HCT116 (cell line): ENCODE measurements around the gene STON2.

Source experiments
- ATF3 ChIP-seq: IDR thresholded peaks from 2 replicates; pipeline ENCODE4 v1.6.1; 2012
- CTCF ChIP-seq, 3 experiments: fragments of 200-600 bp in 1 of 3; sonication (generic) in 1 of 3; IDR thresholded peaks in 2 of 3; conservative IDR thresholded peaks in 1 of 3; 2 replicates each; pipeline ENCODE4 v1.5.1; 2012 to 2017; ENCODE audit warnings: low read depth in 2 of 3, low read length in 2 of 3, antibody characterized with exemption in 1 of 3, borderline replicate concordance in 1 of 3, control low read depth in 1 of 3, mild to moderate bottlenecking in 1 of 3, mixed read lengths in 1 of 3, mixed run types in 1 of 3, moderate library complexity in 1 of 3; ENCODE audit not compliant: insufficient read depth in 1 of 3
- ELF1 ChIP-seq: IDR thresholded peaks from 2 replicates; pipeline ENCODE4 v1.6.1; 2012; ENCODE audit warnings: low read depth, borderline replicate concordance
- EZH2phosphoT487 ChIP-seq: fragments of 200-600 bp; IDR thresholded peaks from 2 replicates; pipeline ENCODE4 v1.6.1; 2018; ENCODE audit warnings: antibody characterized with exemption, borderline replicate concordance
- JUND ChIP-seq: IDR thresholded peaks from 2 replicates; pipeline ENCODE4 v1.6.1; 2012
- POLR2A ChIP-seq: IDR thresholded peaks from 2 replicates; pipeline ENCODE4 v1.7.0; 2011; ENCODE audit warnings: borderline replicate concordance; ENCODE audit not compliant: insufficient read depth, insufficient read length; ENCODE audit errors: extremely low read depth
- SRF ChIP-seq: IDR thresholded peaks from 2 replicates; pipeline ENCODE4 v1.6.1; 2012; ENCODE audit warnings: low read depth

- TF ChIP-seq EZH2phosphoT487 = no peak
- TF ChIP-seq SRF = no peak
- no peak for TF ChIP-seq CTCF (IDR thresholded peaks at IDR 0.05 in 2 of 3, conservative IDR thresholded peaks at IDR 0.05 in 1 of 3; ENCODE audit: borderline replicate concordance in 1 of 3, insufficient read depth in 1 of 3, low read depth in 2 of 3, low read length in 2 of 3)
- no peak for TF ChIP-seq ATF3
- no peak for TF ChIP-seq ELF1
- TF ChIP-seq POLR2A = no peak
- TF ChIP-seq JUND = no peak
These were observed 95.1 kb downstream of the STON2 start for GRCh38 chr14:81305065-81305464.
